Psoas muscle (tissue), 8 donors: ENCODE data around the gene UGT1A10. TPM values are rescaled to one million over a fixed set of nuclear protein-coding genes. Genes with fewer than 3 reads are reported as not detected.
"Not testable (repeated sequence)": the region's sequence is repeated elsewhere in the genome, so short reads cannot be mapped to it uniquely, and the experiment has no call there.

Experiments
- ATAC-seq, 4 donors: fragments of 200-7000 bp; cut with Tn5 transposase; one replicate each; pipeline ENCODE4 v1.9.1; 2020; ENCODE audit warnings: moderate library complexity in 3 of 4, mild to moderate bottlenecking in 2 of 4
- DNase-seq, 2 donors: peaks; one replicate each; pipeline ENCODE4 v3.0.0-alpha.2; 2020
- H3K27ac ChIP-seq: fragments of 200-600 bp; one replicate; pipeline ENCODE4 v1.8.0; 2022
- H3K27me3 ChIP-seq, 3 donors: fragments of 200-600 bp in 1 of 3; one replicate each; pipeline versions ENCODE4 v1.6.1 to v1.8.0; 2013 to 2022; ENCODE audit warnings: low read length in 2 of 3, mild to moderate bottlenecking in 2 of 3, moderate library complexity in 1 of 3; ENCODE audit not compliant: insufficient read depth in 3 of 3
- H3K36me3 ChIP-seq, 2 donors: fragments of 200-600 bp in 1 of 2; one replicate each; pipeline versions ENCODE4 v1.6.1 to v1.8.0; 2013 to 2022; ENCODE audit warnings: low read depth in 1 of 2, mild to moderate bottlenecking in 1 of 2, moderate library complexity in 1 of 2; ENCODE audit not compliant: insufficient read depth in 1 of 2
- H3K4me1 ChIP-seq: fragments of 200-600 bp; one replicate; pipeline ENCODE4 v1.8.0; 2022
- H3K4me3 ChIP-seq: fragments of 200-600 bp; one replicate; pipeline ENCODE4 v1.8.0; 2022; ENCODE audit warnings: mild to moderate bottlenecking
- H3K9me3 ChIP-seq: fragments of 200-600 bp; one replicate; pipeline ENCODE4 v1.8.0; 2022
- CTCF ChIP-seq: fragments of 200-600 bp; IDR thresholded peaks from one replicate; pipeline ENCODE4 v1.8.0; 2022; ENCODE audit warnings: antibody characterized with exemption
- WGBS, 3 donors: extraction: QIAGEN DNeasy Blood & Tissue Kit; methylation state at CpG; one replicate each; pipeline versions ENCODE4 v1.1.6 to v1.1.7; 2013; 5-methylcytosine and 5-hydroxymethylcytosine counted together
- intact Hi-C, 2 donors: fragments of 100-400 bp; cut with DNase I; formaldehyde crosslinking; loops; one replicate each; pipeline versions ENCODE4 v1.11.0 to v1.14.2; 2022
- polyA plus RNA-seq, 3 donors: library from polyadenylated mRNA; stranded (reverse); fragments of 200-250 nt; gene quantifications; one replicate each; pipeline ENCODE4 v1.2.3, GENCODE V29; 2013
- total RNA-seq, 4 donors: library from RNA; stranded (reverse); fragmentation: NEBNext Ultra II Directional in 2 of 4; extraction: Animal tissue kit (Norgen Biotek cat#: 25700) in 2 of 4; gene quantifications; one replicate each; pipeline versions ENCODE4 v1.2.1 to v1.2.4, GENCODE V29; 2021 to 2023
- donor health status: healthy with polysubstance abuse.
- donor health status: DM: no; HTN: no; CAD: no; lungs with moderate emphysema.
- donor health status: Bipolar disorder and iron deficiency.
- donor health status: healthy.
- donor health status: DM: yes; HTN: yes; CAD: no.
- donor health status: DM: no; HTN: no; CAD: no.
- donor health status: DM: no; HTN: no; CAD: no.
- donor health status: DM: yes; HTN: yes; CAD: no.

The UGT1A10 gene
- total and polyA plus RNA-seq, 7 donors: 0.03 TPM; not detected in 6

- H3K27me3 ChIP-seq: no peaks in the 10 kb centered on the region
- no peaks in the 10 kb centered on the region for H3K9me3 ChIP-seq
- no peaks in the 10 kb centered on the region for H3K4me1 ChIP-seq
- intact Hi-C loops: no loop called here
- DNase-seq (no peak), ATAC-seq (no peak)
- no peak overlapping the region for H3K4me3 ChIP-seq
- H3K36me3 ChIP-seq: no peaks in the 10 kb centered on the region
- no peak for TF ChIP-seq CTCF
- WGBS, 3 donors: 78 to 96% (median 91%) methylated on average over 2 of the region's 2 CpGs
- no peak overlapping the region for H3K27ac ChIP-seq
Observed at GRCh38 chr2:233651430-233651829, 15.2 kb downstream of the UGT1A10 start.

- no peak for ATAC-seq
- Histone ChIP-seq H3K9me3 (no peaks in the 10 kb centered on the region), H3K27ac (no peak overlapping the region), H3K4me1 (no peaks in the 10 kb centered on the region), H3K36me3 (no peaks in the 10 kb centered on the region), H3K27me3 (no peaks in the 10 kb centered on the region), H3K4me3 (no peak overlapping the region)
- no peak for TF ChIP-seq CTCF
- 67 to 74% (median 70%) methylated on average over 6 of the region's 6 CpGs for WGBS, 3 donors
- intact Hi-C loops: no loop called here
- DNase-seq: no peak
Observed at GRCh38 chr2:233654501-233654900, 18.3 kb downstream of the UGT1A10 start.

GRCh38 chr2:233655043-233655442, 18.8 kb downstream of the UGT1A10 start:
- Histone ChIP-seq H3K27ac (no peak overlapping the region), H3K4me1 (no peaks in the 10 kb centered on the region), H3K9me3 (no peaks in the 10 kb centered on the region), H3K27me3 (peaks cover 0 to under 1% (median 0%) of the 10 kb centered on the region in 3 donors), H3K36me3 (no peaks in the 10 kb centered on the region), H3K4me3 (no peak overlapping the region)
- DNase-seq (no peak), ATAC-seq (no peak)
- no peak for TF ChIP-seq CTCF
- WGBS, 3 donors: 26 to 41% (median 40%) methylated on average over 1 of the region's 1 CpG
- intact Hi-C loops: no loop called here

- H3K27ac ChIP-seq, H3K4me3 ChIP-seq, ATAC-seq, H3K4me1 ChIP-seq, H3K36me3 ChIP-seq, H3K9me3 ChIP-seq, H3K27me3 ChIP-seq, intact Hi-C loops, DNase-seq: not testable (repeated sequence)
- 92 to 97% (median 96%) methylated on average over 3 of the region's 3 CpGs for WGBS, 3 donors
Observed at GRCh38 chr2:233655943-233656342, 19.7 kb downstream of the UGT1A10 start.

- no peak for ATAC-seq
- intact Hi-C loops: no loop called here
- no peaks in the 10 kb centered on the region for H3K36me3 ChIP-seq
- 81 to 92% (median 88%) methylated on average over 10 of the region's 10 CpGs for whole genome bisulfite sequencing, 3 donors
- H3K9me3 ChIP-seq: no peaks in the 10 kb centered on the region
- DNase-seq: no peak
- TF ChIP-seq CTCF: no peak
- H3K4me1 ChIP-seq: no peaks in the 10 kb centered on the region
- peaks cover 0 to 2% (median 0%) of the 10 kb centered on the region in 3 donors for H3K27me3 ChIP-seq
- H3K27ac ChIP-seq: no peak overlapping the region
- no peak overlapping the region for H3K4me3 ChIP-seq
Observed at GRCh38 chr2:233656443-233656842, 20.2 kb downstream of the UGT1A10 start.
